Right lobe of liver (tissue), 6 donors: ENCODE results near the gene EVA1A. TPM values are rescaled to one million over a fixed set of nuclear protein-coding genes. Genes with fewer than 3 reads are reported as not detected.

Source experiments
- ATAC-seq, 4 donors: fragments of 200-7000 bp; cut with Tn5 transposase; one replicate each; pipeline ENCODE4 v1.9.1; 2020; ENCODE audit warnings: mild to moderate bottlenecking in 4 of 4, moderate library complexity in 4 of 4
- DNase-seq, 3 donors: peaks; one replicate each; pipeline ENCODE4 v3.0.0-alpha.2; 2020
- H3K27ac ChIP-seq, 3 donors: fragments of 200-600 bp; one replicate each; pipeline ENCODE4 v1.8.0; 2022
- H3K27me3 ChIP-seq, 2 donors: fragments of 200-600 bp; one replicate each; pipeline ENCODE4 v1.8.0; 2022
- H3K36me3 ChIP-seq, 4 donors: fragments of 200-600 bp; sonication (generic) in 1 of 4; one replicate each; pipeline versions ENCODE4 v1.5.1 to v1.8.0; 2017 to 2022; ENCODE audit warnings: control low read depth in 1 of 4
- H3K4me1 ChIP-seq, 4 donors: fragments of 200-600 bp; sonication (generic) in 1 of 4; one replicate each; pipeline versions ENCODE4 v1.5.1 to v1.8.0; 2017 to 2022; ENCODE audit warnings: control low read depth in 1 of 4
- H3K4me3 ChIP-seq, 3 donors: fragments of 200-600 bp; one replicate each; pipeline ENCODE4 v1.8.0; 2022
- H3K9me3 ChIP-seq, 4 donors: fragments of 200-600 bp; sonication (generic) in 1 of 4; one replicate each; pipeline versions ENCODE4 v1.5.1 to v1.8.0; 2017 to 2022; ENCODE audit warnings: control low read depth in 1 of 4
- POLR2A ChIP-seq: fragments of 450-650 bp; IDR thresholded peaks from one replicate; pipeline ENCODE4 v1.6.1; 2017; ENCODE audit warnings: antibody characterized with exemption, mild to moderate bottlenecking
- WGBS: methylation state at CpG from one replicate; pipeline ENCODE4 v1.1.6; 2018; ENCODE audit warnings: low coverage, low lambda C conversion rate; ENCODE audit not compliant: insufficient coverage; ENCODE audit errors: missing lambda C conversion rate; 5-methylcytosine and 5-hydroxymethylcytosine counted together
- intact Hi-C, 2 donors: fragments of 100-400 bp; cut with DNase I; formaldehyde crosslinking; loops; one replicate each; pipeline versions ENCODE4 v1.11.2 to v1.14.1; 2022
- total RNA-seq, 6 experiments: library from RNA; depleted of rRNA in 2 of 6; stranded (reverse); fragments of >200 nt in 2 of 6; fragmentation: NEBNext Ultra II Directional in 3 of 6; extraction: Animal tissue kit (Norgen Biotek cat#: 25700) in 3 of 6; gene quantifications; one replicate each; pipeline versions ENCODE4 v1.1.0 to v1.2.4, GENCODE V29; 2016 to 2023
- TF ChIP-seq, protein P1 (sequence below), 4 donors: fragments of 200-600 bp in 3 of 4; fragments of 450-650 bp in 1 of 4; IDR thresholded peaks; one replicate each; pipeline versions ENCODE4 v1.5.1 to v1.8.0; 2016 to 2022; ENCODE audit warnings: antibody characterized with exemption in 4 of 4, mild to moderate bottlenecking in 2 of 4
- donor health status: DM: no; HTN: yes; CAD: no.
- donor health status: DM: no; HTN: no; CAD: no.
- donor health status: DM: no; HTN: no; CAD: no.
- donor health status: DM: no; HTN: yes; CAD: no.
- donor health status: DM: no; HTN: yes; CAD: no.

The EVA1A gene
- total RNA-seq, 6 experiments from 2014 or later = 30.6 to 125 (median 74.5) TPM

- Histone ChIP-seq H3K27ac (no peak overlapping the region), H3K36me3 (no peaks in the 10 kb centered on the region), H3K27me3 (no peaks in the 10 kb centered on the region), H3K4me3 (no peak overlapping the region), H3K9me3 (no peaks in the 10 kb centered on the region), H3K4me1 (no peaks in the 10 kb centered on the region)
- WGBS = 89% methylated on average over 5 of the region's 8 CpGs
- DNase-seq (no peak), ATAC-seq (no peak)
- intact Hi-C loops = no loop called here
- no peak for TF ChIP-seq POLR2A
- TF ChIP-seq, protein P1, sequence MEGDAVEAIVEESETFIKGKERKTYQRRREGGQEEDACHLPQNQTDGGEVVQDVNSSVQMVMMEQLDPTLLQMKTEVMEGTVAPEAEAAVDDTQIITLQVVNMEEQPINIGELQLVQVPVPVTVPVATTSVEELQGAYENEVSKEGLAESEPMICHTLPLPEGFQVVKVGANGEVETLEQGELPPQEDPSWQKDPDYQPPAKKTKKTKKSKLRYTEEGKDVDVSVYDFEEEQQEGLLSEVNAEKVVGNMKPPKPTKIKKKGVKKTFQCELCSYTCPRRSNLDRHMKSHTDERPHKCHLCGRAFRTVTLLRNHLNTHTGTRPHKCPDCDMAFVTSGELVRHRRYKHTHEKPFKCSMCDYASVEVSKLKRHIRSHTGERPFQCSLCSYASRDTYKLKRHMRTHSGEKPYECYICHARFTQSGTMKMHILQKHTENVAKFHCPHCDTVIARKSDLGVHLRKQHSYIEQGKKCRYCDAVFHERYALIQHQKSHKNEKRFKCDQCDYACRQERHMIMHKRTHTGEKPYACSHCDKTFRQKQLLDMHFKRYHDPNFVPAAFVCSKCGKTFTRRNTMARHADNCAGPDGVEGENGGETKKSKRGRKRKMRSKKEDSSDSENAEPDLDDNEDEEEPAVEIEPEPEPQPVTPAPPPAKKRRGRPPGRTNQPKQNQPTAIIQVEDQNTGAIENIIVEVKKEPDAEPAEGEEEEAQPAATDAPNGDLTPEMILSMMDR (IDR thresholded peaks at IDR 0.05) = no peak
Observed at GRCh38 chr2:75598589-75599155, 37.9 kb upstream of the EVA1A start.

DNA sequence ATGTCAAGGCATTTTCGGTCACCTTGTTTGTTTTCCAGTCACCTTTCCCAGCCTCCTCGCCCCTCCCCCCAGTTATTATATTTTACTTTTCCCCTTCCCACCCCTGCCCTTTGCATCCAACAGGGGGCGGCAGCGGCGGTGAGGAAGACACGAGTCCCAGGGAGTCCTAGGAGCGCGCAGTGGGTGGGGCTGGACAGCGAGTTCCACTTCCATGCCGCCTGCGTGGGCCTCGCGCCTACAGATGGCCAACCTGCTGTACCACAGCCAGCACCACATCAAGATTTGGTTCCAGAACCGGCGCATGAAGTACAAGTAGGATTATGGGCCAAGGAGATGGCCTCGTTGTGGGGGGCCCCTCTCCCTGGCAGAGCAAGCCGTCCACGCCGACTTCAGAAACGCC is 37.2 kb upstream of the EVA1A start:
- intact Hi-C loops = no loop called here
- Histone ChIP-seq H3K4me3 (no peak overlapping the region), H3K4me1 (no peaks in the 10 kb centered on the region), H3K36me3 (no peaks in the 10 kb centered on the region), H3K27me3 (no peaks in the 10 kb centered on the region), H3K27ac (no peak overlapping the region), H3K9me3 (no peaks in the 10 kb centered on the region)
- DNase-seq = no peak
- TF ChIP-seq POLR2A = no peak
- TF ChIP-seq, protein P1 (IDR thresholded peaks at IDR 0.05) = no peak
- WGBS = 74% methylated on average over 6 of the region's 20 CpGs
- ATAC-seq = no peak

GRCh38 chr2:75596784-75597183 is 36.0 kb upstream of the EVA1A start:
- TF ChIP-seq, protein P1 (IDR thresholded peaks at IDR 0.05) = no peak
- no peak for TF ChIP-seq POLR2A
- DNase-seq (no peak), ATAC-seq (no peak)
- H3K9me3 ChIP-seq = no peaks in the 10 kb centered on the region
- no peaks in the 10 kb centered on the region for H3K4me1 ChIP-seq
- H3K4me3 ChIP-seq = no peak overlapping the region
- H3K27me3 ChIP-seq = no peaks in the 10 kb centered on the region
- WGBS = 44% methylated on average over 3 of the region's 4 CpGs
- no peaks in the 10 kb centered on the region for H3K36me3 ChIP-seq
- H3K27ac ChIP-seq = no peak overlapping the region
- intact Hi-C loops = no loop called here

GRCh38 chr2:75595541-75596395 is 35.0 kb upstream of the EVA1A start:
- Histone ChIP-seq H3K27me3 (no peaks in the 10 kb centered on the region), H3K36me3 (no peaks in the 10 kb centered on the region), H3K27ac (no peak overlapping the region), H3K4me1 (no peaks in the 10 kb centered on the region), H3K4me3 (no peak overlapping the region), H3K9me3 (no peaks in the 10 kb centered on the region)
- TF ChIP-seq, protein P1 (IDR thresholded peaks at IDR 0.05) = no peak
- no peak for TF ChIP-seq POLR2A
- WGBS = 78% methylated on average over 1 of the region's 1 CpG
- intact Hi-C loops = no loop called here
- DNase-seq = no peak
- ATAC-seq = no peak
